Measurements from ENCODE around the gene ABCA12.

Gene ABCA12

GRCh38 chr2:214966420-214966819 is 172.0 kb downstream of the ABCA12 start:
- DNase-seq (ENCODE audit: low read depth, low spot score), result no peak
- ChIA-PET POLR2A (no interaction called here), CTCF (interaction anchor here (1.3 kb wide), 1 partner anchor 304 kb away, joined by 5 read pairs; no protein-coding TSS in a partner anchor)
- TF ChIP-seq CTCF (IDR thresholded peaks at IDR 0.05; ENCODE audit: insufficient read depth, low read length, missing control alignments), result no peak
- H3K4me3 ChIP-seq (ENCODE audit: low read depth, low read length), result no peak overlapping the region

GRCh38 chr2:214960677-214961076 is 177.7 kb downstream of the ABCA12 start:
- ChIA-PET POLR2A (no interaction called here), CTCF (interaction anchor here (0.9 to 2.2 kb wide), 8 partner anchors 10 to 1062 kb away, joined by 3 to 12 read pairs (median 5); no protein-coding TSS in a partner anchor)
- TF ChIP-seq CTCF (IDR thresholded peaks at IDR 0.05; ENCODE audit: insufficient read depth, low read length, missing control alignments), result no peak
- DNase-seq (ENCODE audit: low read depth, low spot score), result no peak
- no peak overlapping the region for H3K4me3 ChIP-seq (ENCODE audit: low read depth, low read length)

GRCh38 chr2:214946949-214947348 is 191.5 kb downstream of the ABCA12 start:
- no peak for DNase-seq (ENCODE audit: low read depth, low spot score)
- no peak overlapping the region for H3K4me3 ChIP-seq (ENCODE audit: low read depth, low read length)
- POLR2A ChIA-PET, result no interaction called here
- CTCF ChIA-PET, result no interaction called here
- TF ChIP-seq CTCF (IDR thresholded peaks at IDR 0.05; ENCODE audit: insufficient read depth, low read length, missing control alignments), result no peak

GRCh38 chr2:214934006-214934405 is 204.4 kb downstream of the ABCA12 start:
- ChIA-PET POLR2A (no interaction called here), CTCF (no interaction called here)
- no peak overlapping the region for H3K4me3 ChIP-seq (ENCODE audit: low read depth, low read length)
- no peak for TF ChIP-seq CTCF (IDR thresholded peaks at IDR 0.05; ENCODE audit: insufficient read depth, low read length, missing control alignments)
- DNase-seq (ENCODE audit: low read depth, low spot score), result no peak

GRCh38 chr2:214904634-214905033 is 233.8 kb downstream of the ABCA12 start:
- ChIA-PET POLR2A (no interaction called here), CTCF (no interaction called here)
- DNase-seq (ENCODE audit: low read depth, low spot score), result no peak
- no peak overlapping the region for H3K4me3 ChIP-seq (ENCODE audit: low read depth, low read length)
- TF ChIP-seq CTCF (IDR thresholded peaks at IDR 0.05; ENCODE audit: insufficient read depth, low read length, missing control alignments), result no peak

GRCh38 chr2:214904176-214904575 is 234.2 kb downstream of the ABCA12 start:
- TF ChIP-seq CTCF (IDR thresholded peaks at IDR 0.05; ENCODE audit: insufficient read depth, low read length, missing control alignments), result no peak
- H3K4me3 ChIP-seq (ENCODE audit: low read depth, low read length), result no peak overlapping the region
- DNase-seq (ENCODE audit: low read depth, low spot score), result no peak
- ChIA-PET CTCF (no interaction called here), POLR2A (no interaction called here)

Measured in AG04449 (cell line).